Peyer's patch (tissue), 4 donors: Measurements from ENCODE around the gene MRPL58. TPM values are rescaled to one million over a fixed set of nuclear protein-coding genes. Genes with fewer than 3 reads are reported as not detected.

Experiments
- DNase-seq, 3 donors: peaks; one replicate each; pipeline ENCODE4 v3.0.0-alpha.2; 2017 to 2019
- H3K27ac ChIP-seq, 4 donors: fragments of 200-600 bp; sonication (generic); one replicate each; pipeline ENCODE4 v1.5.1; 2016 to 2019
- H3K27me3 ChIP-seq, 2 donors: fragments of 200-600 bp; sonication (generic); one replicate each; pipeline ENCODE4 v1.5.1; 2019
- H3K36me3 ChIP-seq, 3 donors: fragments of 200-600 bp; sonication (generic); one replicate each; pipeline ENCODE4 v1.5.1; 2016 to 2019
- H3K4me1 ChIP-seq, 4 donors: fragments of 200-600 bp; sonication (generic); one replicate each; pipeline ENCODE4 v1.5.1; 2016 to 2019
- H3K4me3 ChIP-seq, 4 donors: fragments of 200-600 bp; sonication (generic); 1 replicate in 3 of 4; 2 replicates in 1 of 4; pipeline ENCODE4 v1.5.1; 2016 to 2019; ENCODE audit warnings: mild to moderate bottlenecking in 1 of 4
- H3K9me3 ChIP-seq, 4 donors: fragments of 200-600 bp; sonication (generic); one replicate each; pipeline ENCODE4 v1.5.1; 2016 to 2019; ENCODE audit warnings: mild to moderate bottlenecking in 1 of 4
- POLR2A ChIP-seq, 2 donors: fragments of 450-650 bp; IDR thresholded peaks; one replicate each; pipeline ENCODE4 v1.5.1; 2017; ENCODE audit warnings: antibody characterized with exemption in 2 of 2, mild to moderate bottlenecking in 2 of 2, moderate library complexity in 2 of 2
- total RNA-seq, 4 donors: library from RNA; depleted of rRNA; stranded (reverse); fragments of >200 nt; gene quantifications; one replicate each; pipeline ENCODE4 v1.1.0, GENCODE V29; 2016
- TF ChIP-seq, protein P1 (sequence below), 6 experiments: fragments of 450-650 bp in 4 of 6; fragments of 200-600 bp in 2 of 6; sonication (generic) in 1 of 6; IDR thresholded peaks; one replicate each; pipeline ENCODE4 v1.5.1; 2017 to 2019; ENCODE audit warnings: antibody characterized with exemption in 6 of 6, mild to moderate bottlenecking in 3 of 6, moderate library complexity in 1 of 6

The MRPL58 gene
- total RNA-seq, 4 donors from 2014 or later: 17.3 to 42.7 (median 32.2) TPM

GRCh38 chr17:74975943-74976342, 36.5 kb upstream of the MRPL58 start:
- no peak for TF ChIP-seq POLR2A (IDR thresholded peaks at IDR 0.05)
- TF ChIP-seq, protein P1, sequence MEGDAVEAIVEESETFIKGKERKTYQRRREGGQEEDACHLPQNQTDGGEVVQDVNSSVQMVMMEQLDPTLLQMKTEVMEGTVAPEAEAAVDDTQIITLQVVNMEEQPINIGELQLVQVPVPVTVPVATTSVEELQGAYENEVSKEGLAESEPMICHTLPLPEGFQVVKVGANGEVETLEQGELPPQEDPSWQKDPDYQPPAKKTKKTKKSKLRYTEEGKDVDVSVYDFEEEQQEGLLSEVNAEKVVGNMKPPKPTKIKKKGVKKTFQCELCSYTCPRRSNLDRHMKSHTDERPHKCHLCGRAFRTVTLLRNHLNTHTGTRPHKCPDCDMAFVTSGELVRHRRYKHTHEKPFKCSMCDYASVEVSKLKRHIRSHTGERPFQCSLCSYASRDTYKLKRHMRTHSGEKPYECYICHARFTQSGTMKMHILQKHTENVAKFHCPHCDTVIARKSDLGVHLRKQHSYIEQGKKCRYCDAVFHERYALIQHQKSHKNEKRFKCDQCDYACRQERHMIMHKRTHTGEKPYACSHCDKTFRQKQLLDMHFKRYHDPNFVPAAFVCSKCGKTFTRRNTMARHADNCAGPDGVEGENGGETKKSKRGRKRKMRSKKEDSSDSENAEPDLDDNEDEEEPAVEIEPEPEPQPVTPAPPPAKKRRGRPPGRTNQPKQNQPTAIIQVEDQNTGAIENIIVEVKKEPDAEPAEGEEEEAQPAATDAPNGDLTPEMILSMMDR (IDR thresholded peaks at IDR 0.05): no peak
- Histone ChIP-seq H3K27ac (no peak overlapping the region), H3K36me3 (no peaks in the 10 kb centered on the region), H3K4me3 (no peak overlapping the region), H3K27me3 (no peaks in the 10 kb centered on the region), H3K4me1 (peaks cover 0 to 18% (median 10%) of the 10 kb centered on the region in 4 donors), H3K9me3 (no peaks in the 10 kb centered on the region)
- no peak for DNase-seq

GRCh38 chr17:74977802-74978201, 34.7 kb upstream of the MRPL58 start:
- H3K27me3 ChIP-seq: no peaks in the 10 kb centered on the region
- H3K27ac ChIP-seq: no peak overlapping the region
- TF ChIP-seq POLR2A (IDR thresholded peaks at IDR 0.05): no peak
- DNase-seq: no peak
- no peak overlapping the region for H3K4me3 ChIP-seq
- H3K9me3 ChIP-seq: no peaks in the 10 kb centered on the region
- H3K4me1 ChIP-seq: peaks cover 4 to 18% (median 13%) of the 10 kb centered on the region in 4 donors
- no peaks in the 10 kb centered on the region for H3K36me3 ChIP-seq

- H3K36me3 ChIP-seq: no peaks in the 10 kb centered on the region
- H3K27ac ChIP-seq: no peak overlapping the region
- no peak overlapping the region for H3K4me3 ChIP-seq
- no peak for TF ChIP-seq POLR2A (IDR thresholded peaks at IDR 0.05)
- TF ChIP-seq, protein P1 (IDR thresholded peaks at IDR 0.05): no peak
- no peaks in the 10 kb centered on the region for H3K27me3 ChIP-seq
- no peak for DNase-seq
- peaks cover 4 to 14% (median 9%) of the 10 kb centered on the region in 4 donors for H3K4me1 ChIP-seq
- no peaks in the 10 kb centered on the region for H3K9me3 ChIP-seq
Measured at GRCh38 chr17:74978240-74978639, 34.2 kb upstream of the MRPL58 start.

GRCh38 chr17:74979408-74980146, 32.9 kb upstream of the MRPL58 start:
- Histone ChIP-seq H3K36me3 (no peaks in the 10 kb centered on the region), H3K27ac (no peak overlapping the region), H3K4me1 (peaks cover 4 to 12% (median 9%) of the 10 kb centered on the region in 4 donors), H3K4me3 (no peak overlapping the region), H3K9me3 (no peaks in the 10 kb centered on the region), H3K27me3 (no peaks in the 10 kb centered on the region)
- no peak for DNase-seq
- TF ChIP-seq, protein P1 (IDR thresholded peaks at IDR 0.05): no peak
- TF ChIP-seq POLR2A (IDR thresholded peaks at IDR 0.05): no peak

DNA sequence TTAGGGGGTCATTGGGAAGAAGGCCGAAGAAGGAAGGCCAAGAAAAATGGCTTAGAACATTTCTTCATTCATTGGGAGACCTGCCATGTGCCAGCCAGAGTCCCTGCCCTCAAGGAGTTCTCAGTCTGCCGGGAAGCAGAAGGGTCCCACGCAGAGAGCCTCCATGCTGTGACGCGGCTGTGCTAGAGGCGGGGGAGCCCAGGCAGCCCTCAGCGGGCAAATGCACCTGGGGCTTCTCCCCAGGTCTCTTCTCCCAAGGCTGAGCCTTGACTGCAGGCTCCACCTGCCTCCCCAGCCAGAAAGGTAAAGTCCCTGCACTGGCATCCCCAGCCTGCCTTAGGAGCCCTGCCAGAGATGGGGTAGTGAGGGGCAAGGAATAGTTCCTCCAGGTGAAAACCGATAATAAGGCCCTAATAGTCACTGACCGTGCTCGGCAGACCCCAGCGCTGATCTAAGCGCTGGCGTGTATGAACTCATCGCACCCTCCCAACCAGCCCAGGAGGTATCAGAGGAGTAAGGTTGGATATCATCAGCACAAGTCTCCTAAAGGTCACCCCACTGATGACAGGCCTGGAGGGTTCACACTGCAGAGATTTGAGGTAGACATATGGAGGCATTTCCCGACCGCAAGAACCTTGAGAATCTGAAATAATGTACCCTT, 31.0 kb upstream of the MRPL58 start:
- Histone ChIP-seq H3K4me1 (peaks cover 4 to 12% (median 9%) of the 10 kb centered on the region in 4 donors), H3K27ac (peak overlapping the region; percentile 71 to 83 (median 78)), H3K27me3 (no peaks in the 10 kb centered on the region), H3K36me3 (no peaks in the 10 kb centered on the region), H3K4me3 (peak overlapping the region; percentile 47 to 63 (median 58)), H3K9me3 (no peaks in the 10 kb centered on the region)
- TF ChIP-seq, protein P1 (IDR thresholded peaks at IDR 0.05): no peak
- TF ChIP-seq POLR2A (IDR thresholded peaks at IDR 0.05): no peak
- DNase-seq: no peak
